OCI-LY1 (cell line): ENCODE results near the gene ZNF467.
A peak's percentile ranks its signal among the peaks of the same experiment; 100 is the strongest.

Source experiments
- H2AFZ ChIP-seq: fragments of 200-600 bp; sonication (generic), shearing (Covaris generic); 2 replicates; pipeline ENCODE4 v1.6.0; 2014; ENCODE audit warnings: antibody characterized with exemption, mild to moderate bottlenecking, low read length
- H3F3A ChIP-seq: fragments of 200-600 bp; sonication (generic), shearing (Covaris generic); 2 replicates; pipeline ENCODE4 v1.6.0; 2014; ENCODE audit warnings: mild to moderate bottlenecking, antibody characterized with exemption, low read length, moderate library complexity; ENCODE audit not compliant: insufficient read depth
- H3K27ac ChIP-seq: fragments of 200-600 bp; sonication (generic); 2 replicates; pipeline ENCODE4 v1.5.1; 2014; ENCODE audit warnings: low read length, mixed run types, mild to moderate bottlenecking, low read depth; ENCODE audit not compliant: poor library complexity, severe bottlenecking
- H3K27me3 ChIP-seq: fragments of 200-600 bp; sonication (generic); 2 replicates; pipeline ENCODE4 v1.6.0; 2014; ENCODE audit warnings: antibody characterized with exemption, mild to moderate bottlenecking, low read length, moderate library complexity; ENCODE audit not compliant: insufficient read depth
- H3K36me3 ChIP-seq: fragments of 200-600 bp; sonication (generic); 2 replicates; pipeline ENCODE4 v1.6.1; 2014; ENCODE audit warnings: mild to moderate bottlenecking, antibody characterized with exemption, low read length, moderate library complexity, mixed read lengths; ENCODE audit not compliant: insufficient read depth
- H3K4me1 ChIP-seq: fragments of 200-600 bp; sonication (generic); 2 replicates; pipeline ENCODE4 v1.5.1; 2014; ENCODE audit warnings: mild to moderate bottlenecking, low read length, moderate library complexity; ENCODE audit not compliant: insufficient read depth, severe bottlenecking
- H3K4me2 ChIP-seq: fragments of 200-600 bp; sonication (generic), shearing (Covaris generic); 2 replicates; pipeline ENCODE4 v1.6.1; 2014; ENCODE audit warnings: low read length
- H3K4me3 ChIP-seq: fragments of 200-600 bp; sonication (generic); 2 replicates; pipeline ENCODE4 v1.5.1; 2014; ENCODE audit warnings: low read length, low read depth, mild to moderate bottlenecking, mixed read lengths; ENCODE audit not compliant: poor library complexity, severe bottlenecking
- H3K79me2 ChIP-seq: fragments of 200-600 bp; shearing (Covaris generic); 2 replicates; pipeline ENCODE4 v1.6.1; 2016; ENCODE audit warnings: mixed run types, low read length, mixed read lengths; ENCODE audit not compliant: insufficient read depth
- H3K9ac ChIP-seq: fragments of 200-600 bp; sonication (generic), shearing (Covaris generic); 2 replicates; pipeline ENCODE4 v1.6.1; 2014; ENCODE audit warnings: mild to moderate bottlenecking, low read length, mixed read lengths
- H3K9me2 ChIP-seq: fragments of 200-600 bp; sonication (generic), shearing (Covaris generic); 2 replicates; pipeline ENCODE4 v1.6.1; 2014; ENCODE audit warnings: low read depth, mild to moderate bottlenecking, low read length, mixed read lengths
- H3K9me3 ChIP-seq: fragments of 200-600 bp; shearing (Covaris generic); 2 replicates; pipeline ENCODE4 v1.6.1; 2014; ENCODE audit warnings: low read length, mixed read lengths
- H4K20me1 ChIP-seq: fragments of 200-600 bp; sonication (generic), shearing (Covaris generic); 2 replicates; pipeline ENCODE4 v1.6.0; 2016; ENCODE audit warnings: mild to moderate bottlenecking, low read length; ENCODE audit not compliant: insufficient read depth
- EZH2 ChIP-seq: fragments of 200-600 bp; sonication (generic), shearing (Covaris generic); IDR thresholded peaks from 2 replicates; pipeline ENCODE4 v1.8.0; 2017; ENCODE audit warnings: borderline replicate concordance, mixed run types, mild to moderate bottlenecking, antibody characterized with exemption, low read length, moderate library complexity, mixed read lengths
- TF ChIP-seq, protein P1 (sequence below): fragments of 200-600 bp; sonication (generic), shearing (Covaris generic); IDR thresholded peaks from 2 replicates; pipeline ENCODE4 v1.5.1; 2017; ENCODE audit warnings: mild to moderate bottlenecking, antibody characterized with exemption, low read length, moderate library complexity, mixed read lengths

The ZNF467 gene

DNA sequence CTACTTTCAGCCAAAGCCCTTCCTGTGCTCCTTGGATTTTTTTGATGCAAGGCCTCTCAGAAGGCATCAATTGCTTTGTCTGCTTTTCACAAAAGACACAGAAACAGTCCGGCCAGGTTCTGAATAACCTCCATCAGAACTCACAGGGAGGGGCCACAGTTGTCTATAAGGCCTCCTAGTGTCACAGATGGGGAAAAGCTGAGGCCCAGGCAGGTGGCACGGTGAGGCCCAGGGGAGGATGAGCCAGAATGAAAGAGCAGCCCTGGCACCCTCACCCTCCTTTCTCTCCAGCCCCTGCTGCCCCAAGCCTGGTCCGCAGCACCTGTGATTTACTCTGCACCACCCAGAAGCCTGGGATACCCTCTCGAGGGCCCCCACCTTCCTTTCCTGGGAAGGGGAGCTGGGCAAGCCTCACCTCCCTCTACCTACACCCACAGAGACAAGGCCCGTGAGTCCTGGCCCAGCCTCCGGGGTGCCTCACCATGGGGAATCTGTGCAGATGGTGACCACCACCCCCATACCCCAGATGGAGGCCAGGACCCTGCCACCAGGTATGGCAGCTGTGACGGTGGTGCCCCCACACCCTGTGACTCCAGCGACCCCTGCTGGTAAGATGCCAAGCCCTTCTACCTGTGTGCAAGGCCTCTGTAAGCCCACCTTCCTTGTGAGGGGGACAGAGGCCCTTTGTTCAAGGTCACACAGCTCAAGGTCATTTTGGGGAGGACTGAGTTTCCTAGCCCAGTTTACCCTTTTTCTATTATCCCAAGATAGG is 26.2 kb upstream of the ZNF467 start:
- no peak overlapping the region for H3K4me2 ChIP-seq
- H3K9ac ChIP-seq = no peak overlapping the region
- no peaks in the 10 kb centered on the region for H3K36me3 ChIP-seq
- H4K20me1 ChIP-seq = no peaks in the 10 kb centered on the region
- H3K27me3 ChIP-seq = no peaks in the 10 kb centered on the region
- TF ChIP-seq, protein P1, sequence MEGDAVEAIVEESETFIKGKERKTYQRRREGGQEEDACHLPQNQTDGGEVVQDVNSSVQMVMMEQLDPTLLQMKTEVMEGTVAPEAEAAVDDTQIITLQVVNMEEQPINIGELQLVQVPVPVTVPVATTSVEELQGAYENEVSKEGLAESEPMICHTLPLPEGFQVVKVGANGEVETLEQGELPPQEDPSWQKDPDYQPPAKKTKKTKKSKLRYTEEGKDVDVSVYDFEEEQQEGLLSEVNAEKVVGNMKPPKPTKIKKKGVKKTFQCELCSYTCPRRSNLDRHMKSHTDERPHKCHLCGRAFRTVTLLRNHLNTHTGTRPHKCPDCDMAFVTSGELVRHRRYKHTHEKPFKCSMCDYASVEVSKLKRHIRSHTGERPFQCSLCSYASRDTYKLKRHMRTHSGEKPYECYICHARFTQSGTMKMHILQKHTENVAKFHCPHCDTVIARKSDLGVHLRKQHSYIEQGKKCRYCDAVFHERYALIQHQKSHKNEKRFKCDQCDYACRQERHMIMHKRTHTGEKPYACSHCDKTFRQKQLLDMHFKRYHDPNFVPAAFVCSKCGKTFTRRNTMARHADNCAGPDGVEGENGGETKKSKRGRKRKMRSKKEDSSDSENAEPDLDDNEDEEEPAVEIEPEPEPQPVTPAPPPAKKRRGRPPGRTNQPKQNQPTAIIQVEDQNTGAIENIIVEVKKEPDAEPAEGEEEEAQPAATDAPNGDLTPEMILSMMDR = peak; percentile 96
- TF ChIP-seq EZH2 = no peak
- no peak overlapping the region for H2AFZ ChIP-seq
- no peaks in the 10 kb centered on the region for H3K79me2 ChIP-seq
- H3K27ac ChIP-seq = no peak overlapping the region
- no peaks in the 10 kb centered on the region for H3K9me2 ChIP-seq
- H3K9me3 ChIP-seq = no peaks in the 10 kb centered on the region
- no peaks in the 10 kb centered on the region for H3F3A ChIP-seq
- no peak overlapping the region for H3K4me3 ChIP-seq
- H3K4me1 ChIP-seq = no peaks in the 10 kb centered on the region

DNA sequence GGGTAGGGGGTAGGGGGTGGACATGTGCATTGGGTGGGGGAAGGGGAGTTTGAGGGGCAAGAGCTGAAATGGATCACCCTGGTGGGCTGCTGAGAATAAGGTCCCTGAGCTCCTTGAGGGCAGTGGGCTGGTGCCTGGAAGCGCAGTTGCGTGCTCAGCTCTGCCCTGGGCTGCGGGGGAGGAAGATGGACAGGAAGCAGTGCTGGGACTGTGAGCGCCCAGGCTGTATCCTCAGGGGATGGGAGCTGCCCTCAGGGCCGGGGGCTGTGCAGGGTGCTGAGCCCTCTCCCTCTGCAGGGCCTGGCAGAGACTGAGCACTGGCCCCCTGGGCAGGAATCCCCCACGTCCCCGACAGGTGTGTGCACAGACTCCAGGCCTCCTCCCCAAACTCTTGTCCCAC is 24.4 kb upstream of the ZNF467 start:
- H4K20me1 ChIP-seq = no peaks in the 10 kb centered on the region
- no peak overlapping the region for H3K9ac ChIP-seq
- no peak for TF ChIP-seq EZH2
- TF ChIP-seq, protein P1 = no peak
- H3K27me3 ChIP-seq = no peaks in the 10 kb centered on the region
- no peak overlapping the region for H3K27ac ChIP-seq
- H3K9me3 ChIP-seq = no peaks in the 10 kb centered on the region
- H3K4me2 ChIP-seq = no peak overlapping the region
- no peaks in the 10 kb centered on the region for H3K9me2 ChIP-seq
- H3K36me3 ChIP-seq = no peaks in the 10 kb centered on the region
- no peaks in the 10 kb centered on the region for H3K79me2 ChIP-seq
- H3K4me1 ChIP-seq = no peaks in the 10 kb centered on the region
- H2AFZ ChIP-seq = no peak overlapping the region
- no peaks in the 10 kb centered on the region for H3F3A ChIP-seq
- H3K4me3 ChIP-seq = no peak overlapping the region

DNA sequence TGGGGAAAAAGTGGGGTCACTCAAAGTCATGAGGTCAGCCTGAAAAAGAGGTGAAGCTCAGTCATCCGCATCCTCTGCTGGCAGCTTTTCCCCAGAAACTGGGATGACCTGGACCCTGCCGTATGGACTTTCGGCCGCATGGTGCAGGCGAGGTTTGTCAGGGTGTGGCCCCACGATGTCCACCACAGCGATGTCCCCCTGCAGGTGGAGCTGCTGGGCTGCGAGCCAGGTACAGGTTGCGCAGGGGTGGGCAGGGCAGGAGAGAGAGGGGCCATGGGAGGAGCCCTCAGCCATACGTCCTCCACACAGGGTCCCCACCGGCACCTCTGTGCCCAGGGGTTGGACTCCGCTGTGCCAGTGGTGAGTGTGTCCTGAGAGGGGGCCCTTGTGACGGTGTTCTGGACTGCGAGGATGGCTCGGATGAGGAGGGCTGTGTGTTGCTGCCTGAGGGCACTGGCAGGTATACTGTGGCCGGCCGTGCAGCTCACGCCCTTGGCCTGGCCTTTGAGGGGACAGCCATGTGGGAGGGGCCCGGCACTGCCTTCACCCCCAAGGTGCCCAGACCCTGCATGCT is 23.0 kb upstream of the ZNF467 start:
- no peaks in the 10 kb centered on the region for H4K20me1 ChIP-seq
- no peak overlapping the region for H3K27ac ChIP-seq
- no peaks in the 10 kb centered on the region for H3F3A ChIP-seq
- TF ChIP-seq, protein P1 = no peak
- no peak for TF ChIP-seq EZH2
- no peak overlapping the region for H3K9ac ChIP-seq
- H3K4me1 ChIP-seq = no peaks in the 10 kb centered on the region
- no peaks in the 10 kb centered on the region for H3K9me3 ChIP-seq
- no peaks in the 10 kb centered on the region for H3K36me3 ChIP-seq
- H3K4me2 ChIP-seq = no peak overlapping the region
- H2AFZ ChIP-seq = no peak overlapping the region
- no peaks in the 10 kb centered on the region for H3K27me3 ChIP-seq
- no peak overlapping the region for H3K4me3 ChIP-seq
- H3K9me2 ChIP-seq = no peaks in the 10 kb centered on the region
- no peaks in the 10 kb centered on the region for H3K79me2 ChIP-seq
